CMK (cell line): ENCODE measurements around the gene SWAP70.
A peak's percentile ranks its signal among the peaks of the same experiment; 100 is the strongest.
"Not testable (repeated sequence)": the region's sequence is repeated elsewhere in the genome, so short reads cannot be mapped to it uniquely, and the experiment has no call there.

Source experiments
- DNase-seq: peaks from one replicate; pipeline ENCODE4 v3.0.0-alpha.2; 2010; ENCODE audit warnings: low read depth

The SWAP70 gene

GRCh38 chr11:9692691-9693090 is 28.8 kb downstream of the SWAP70 start:
- DNase-seq: no peak

- no peak for DNase-seq
Measured at GRCh38 chr11:9693801-9694553, 30.1 kb downstream of the SWAP70 start.

- DNase-seq: not testable (repeated sequence)
Measured at GRCh38 chr11:9695228-9695627, 31.4 kb downstream of the SWAP70 start.

GRCh38 chr11:9697766-9698165 is 33.9 kb downstream of the SWAP70 start:
- DNase-seq: no peak

GRCh38 chr11:9700105-9700801 is 36.4 kb downstream of the SWAP70 start:
- DNase-seq: no peak

GRCh38 chr11:9701799-9702198 is 37.9 kb downstream of the SWAP70 start:
- no peak for DNase-seq

GRCh38 chr11:9703280-9703679 is 39.4 kb downstream of the SWAP70 start:
- DNase-seq: peak; percentile 50

GRCh38 chr11:9704037-9704436 is 40.2 kb downstream of the SWAP70 start:
- no peak for DNase-seq

- DNase-seq: no peak
Measured at GRCh38 chr11:9704620-9705019, 40.7 kb downstream of the SWAP70 start.

GRCh38 chr11:9705361-9705760 is 41.5 kb downstream of the SWAP70 start:
- not testable (repeated sequence) for DNase-seq

- DNase-seq: peak; percentile 60
Measured at GRCh38 chr11:9708544-9708943, 44.7 kb downstream of the SWAP70 start.

- no peak for DNase-seq
Measured at GRCh38 chr11:9710223-9710622, 46.3 kb downstream of the SWAP70 start.

GRCh38 chr11:9710852-9711251 is 47.0 kb downstream of the SWAP70 start:
- DNase-seq: no peak

GRCh38 chr11:9711454-9712307 is 47.8 kb downstream of the SWAP70 start:
- no peak for DNase-seq

GRCh38 chr11:9714272-9714940 is 50.5 kb downstream of the SWAP70 start:
- DNase-seq: no peak

- DNase-seq: peak; percentile 65
Measured at GRCh38 chr11:9716275-9717039, 52.6 kb downstream of the SWAP70 start.

- no peak for DNase-seq
Measured at GRCh38 chr11:9717040-9717357, 53.1 kb downstream of the SWAP70 start.

GRCh38 chr11:9717719-9718118 is 53.8 kb downstream of the SWAP70 start:
- DNase-seq: no peak

GRCh38 chr11:9718147-9718546 is 54.3 kb downstream of the SWAP70 start:
- no peak for DNase-seq

- no peak for DNase-seq
Measured at GRCh38 chr11:9719566-9720289, 55.9 kb downstream of the SWAP70 start.

GRCh38 chr11:9720290-9720630 is 56.4 kb downstream of the SWAP70 start:
- DNase-seq: no peak
